GM12875 (cell line): ENCODE measurements around the gene DOC2B.
"Not testable (repeated sequence)": the region's sequence is repeated elsewhere in the genome, so short reads cannot be mapped to it uniquely, and the experiment has no call there.

Experiments used
- H3K4me3 ChIP-seq: one replicate; pipeline ENCODE4 v1.5.1; 2011; ENCODE audit warnings: low read depth, low read length, control low read depth
- CTCF ChIP-seq: IDR thresholded peaks from 2 replicates; pipeline ENCODE4 v1.5.1; 2011; ENCODE audit warnings: low read depth, mild to moderate bottlenecking, control low read depth, inconsistent platforms, low read length, moderate library complexity, borderline replicate concordance; ENCODE audit not compliant: insufficient read depth

The DOC2B gene

GRCh38 chr17:177155-177554 is 4.3 kb downstream of the DOC2B start:
- TF ChIP-seq CTCF: no peak
- H3K4me3 ChIP-seq: no peak overlapping the region

- no peak for TF ChIP-seq CTCF
- H3K4me3 ChIP-seq: no peak overlapping the region
These were observed 8.1 kb downstream of the DOC2B start for GRCh38 chr17:173166-173911.

GRCh38 chr17:172401-172800 is 9.0 kb downstream of the DOC2B start:
- no peak overlapping the region for H3K4me3 ChIP-seq
- no peak for TF ChIP-seq CTCF

- H3K4me3 ChIP-seq: no peak overlapping the region
- no peak for TF ChIP-seq CTCF
These were observed 9.6 kb downstream of the DOC2B start for GRCh38 chr17:171871-172270.

- H3K4me3 ChIP-seq: no peak overlapping the region
- no peak for TF ChIP-seq CTCF
These were observed 11.2 kb downstream of the DOC2B start for GRCh38 chr17:170130-170670.

- not testable (repeated sequence) for H3K4me3 ChIP-seq
These were observed 12.8 kb downstream of the DOC2B start for GRCh38 chr17:168614-169013.

GRCh38 chr17:165939-166338 is 15.5 kb downstream of the DOC2B start:
- H3K4me3 ChIP-seq: no peak overlapping the region
- no peak for TF ChIP-seq CTCF
